Measurements from ENCODE around the gene MAP4K2. TPM values are rescaled to one million over a fixed set of nuclear protein-coding genes. Genes with fewer than 3 reads are reported as not detected.

The MAP4K2 gene
- total RNA-seq, 1 donor from 2014 or later, result 34.0 TPM

GRCh38 chr11:64810891-64811272 lies 7.9 kb upstream of the MAP4K2 start:
- peak overlapping the region in 1 of 2 donors; percentile 33 for H3K27ac ChIP-seq
- H3K36me3 ChIP-seq, result peaks cover 8 to 15% of the 10 kb centered on the region in 2 donors
- H3K4me1 ChIP-seq, result peaks cover 0 to 9% of the 10 kb centered on the region in 2 donors
- H3K4me3 ChIP-seq, result peak overlapping the region; percentile 87 to 91
- TF ChIP-seq CTCF (IDR thresholded peaks at IDR 0.05), result no peak
- DNase-seq (ENCODE audit: low spot score in 2 of 2), result no peak
- no peaks in the 10 kb centered on the region for H3K9me3 ChIP-seq
- H3K27me3 ChIP-seq, result no peaks in the 10 kb centered on the region
- intact Hi-C loops (cut with DNase I), result loop anchor here (2.0 kb wide), 1 partner anchor 32 kb away; the partner anchor contains the start of gene SF1

DNA sequence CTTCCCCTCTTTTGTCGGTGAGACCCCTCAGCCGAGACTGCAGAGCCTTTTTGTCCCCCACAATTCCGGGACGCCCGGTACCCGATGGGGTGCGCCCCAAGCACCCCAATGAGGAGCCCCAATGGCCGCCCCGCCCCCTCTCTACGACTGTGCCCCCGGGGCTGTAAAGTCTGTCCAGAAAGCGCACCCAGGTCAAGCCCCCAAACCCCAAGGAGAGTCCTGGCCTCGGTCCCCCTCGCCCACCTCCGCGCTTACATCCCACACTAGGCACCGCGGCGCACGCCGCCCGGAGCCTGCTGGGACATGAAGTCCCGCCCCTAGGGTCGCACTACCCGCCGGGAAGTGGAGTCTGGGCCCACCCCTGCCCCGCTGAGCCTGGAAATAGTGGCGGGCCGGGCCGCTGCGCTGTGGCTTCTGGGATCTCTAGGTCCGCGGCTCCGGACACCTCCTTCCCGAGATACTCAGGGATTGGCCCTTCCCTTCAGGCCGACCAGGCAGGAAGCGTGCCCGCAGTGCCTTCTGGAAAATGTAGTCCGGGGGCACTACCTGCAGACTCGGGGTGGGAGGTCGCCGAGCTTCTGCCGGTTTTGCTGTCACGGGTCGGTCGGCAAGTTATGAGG lies 7.4 kb upstream of the MAP4K2 start, which contains the start of gene MEN1:
Gene MEN1, minus strand, starts transcription at position 281 of the 620 bp plus-strand sequence. CDS start 442 bp downstream, outside the sequence.
- peak within 1 kb of the TSS; percentile 87 to 91 for H3K4me3 ChIP-seq
- intact Hi-C loops (cut with DNase I), result loop anchor here (2.0 kb wide), 1 partner anchor 32 kb away; the partner anchor contains the start of gene SF1
- DNase-seq (ENCODE audit: low spot score in 2 of 2), result peak; percentile 84 to 98
- no peaks in the 10 kb centered on the region for H3K9me3 ChIP-seq
- H3K27me3 ChIP-seq, result no peaks in the 10 kb centered on the region
- H3K4me1 ChIP-seq, result peaks cover 0 to 9% of the 10 kb centered on the region in 2 donors
- TF ChIP-seq CTCF (IDR thresholded peaks at IDR 0.05), result no peak
- peak within 1 kb of the TSS; percentile 61 to 67 for H3K27ac ChIP-seq
- peaks cover 8 to 20% of the 10 kb centered on the region in 2 donors for H3K36me3 ChIP-seq

GRCh38 chr11:64809781-64810241 lies 6.8 kb upstream of the MAP4K2 start:
- H3K36me3 ChIP-seq, result peaks cover 8 to 25% of the 10 kb centered on the region in 2 donors
- intact Hi-C loops (cut with DNase I), result loop anchor here (2.0 to 10.0 kb wide), 2 partner anchors 31 to 275 kb away; partner anchors contain the start of genes CDCA5, SF1 and ZFPL1
- H3K4me3 ChIP-seq, result peak overlapping the region; percentile 87 to 91
- H3K27ac ChIP-seq, result peak overlapping the region; percentile 61 to 67
- TF ChIP-seq CTCF (IDR thresholded peaks at IDR 0.05), result no peak
- H3K9me3 ChIP-seq, result no peaks in the 10 kb centered on the region
- DNase-seq (ENCODE audit: low spot score in 2 of 2), result no peak
- H3K4me1 ChIP-seq, result peaks cover 0 to 9% of the 10 kb centered on the region in 2 donors
- no peaks in the 10 kb centered on the region for H3K27me3 ChIP-seq

- Histone ChIP-seq H3K27ac (peak overlapping the region in 1 of 2 donors; percentile 2), H3K27me3 (no peaks in the 10 kb centered on the region), H3K36me3 (peaks cover 8 to 29% of the 10 kb centered on the region in 2 donors), H3K4me3 (no peak overlapping the region), H3K4me1 (peaks cover 8 to 27% of the 10 kb centered on the region in 2 donors), H3K9me3 (no peaks in the 10 kb centered on the region)
- no peak for DNase-seq (ENCODE audit: low spot score in 2 of 2)
- TF ChIP-seq CTCF (IDR thresholded peaks at IDR 0.05), result no peak
- intact Hi-C loops (cut with DNase I), result loop anchor here (10.0 kb wide), 1 partner anchor 279 kb away; the partner anchor contains the start of genes CDCA5 and ZFPL1
These were observed 2.5 kb upstream of the MAP4K2 start for GRCh38 chr11:64805481-64805880.

GRCh38 chr11:64804346-64805210 lies 1.6 kb upstream of the MAP4K2 start:
- Histone ChIP-seq H3K27ac (peak overlapping the region; percentile 91 to 94), H3K4me3 (peak overlapping the region in 1 of 2 donors; percentile 65), H3K4me1 (peaks cover 8 to 24% of the 10 kb centered on the region in 2 donors), H3K9me3 (no peaks in the 10 kb centered on the region), H3K36me3 (peaks cover 8 to 29% of the 10 kb centered on the region in 2 donors), H3K27me3 (no peaks in the 10 kb centered on the region)
- intact Hi-C loops (cut with DNase I), result loop anchor here (10.0 kb wide), 1 partner anchor 280 kb away; the partner anchor contains the start of genes CDCA5 and ZFPL1
- no peak for DNase-seq (ENCODE audit: low spot score in 2 of 2)
- no peak for TF ChIP-seq CTCF (IDR thresholded peaks at IDR 0.05)

Measured in ascending aorta (tissue), 2 donors.